GM19467 (cell line): ENCODE data around the gene MACF1.

Experiments
- ATAC-seq: cut with Tn5 transposase; IDR thresholded peaks from one replicate; pipeline ENCODE4 v1.9.1; 2021; ENCODE audit warnings: mild to moderate bottlenecking, moderate library complexity; ENCODE audit not compliant: unreplicated experiment

MACF1 gene

DNA sequence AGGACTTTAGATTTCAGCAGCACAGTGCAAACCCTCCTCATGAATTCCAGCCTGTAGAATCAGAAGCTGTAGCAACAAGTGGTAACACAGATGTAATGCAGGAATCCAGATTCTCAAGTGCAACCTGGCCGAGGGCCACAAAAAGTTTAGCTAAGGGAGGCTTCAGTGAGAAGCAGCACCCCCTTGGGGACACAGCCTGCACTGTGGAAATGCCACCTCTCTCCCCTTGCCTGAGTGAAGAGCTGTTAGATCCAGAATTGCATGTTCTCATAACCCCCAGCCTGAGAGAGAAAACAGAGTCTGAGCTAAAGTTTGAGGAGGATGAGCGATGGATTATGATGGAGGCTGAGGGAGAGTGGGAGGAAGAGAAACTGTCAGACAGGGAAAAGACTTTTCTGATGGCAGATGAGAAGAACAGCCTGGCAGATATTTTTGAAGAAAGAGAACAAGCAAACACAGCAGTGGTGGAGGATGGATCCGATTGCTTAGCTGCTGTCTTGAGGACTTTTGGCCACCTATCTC lies 206.5 kb downstream of the MACF1 start:
- ATAC-seq = no peak

DNA sequence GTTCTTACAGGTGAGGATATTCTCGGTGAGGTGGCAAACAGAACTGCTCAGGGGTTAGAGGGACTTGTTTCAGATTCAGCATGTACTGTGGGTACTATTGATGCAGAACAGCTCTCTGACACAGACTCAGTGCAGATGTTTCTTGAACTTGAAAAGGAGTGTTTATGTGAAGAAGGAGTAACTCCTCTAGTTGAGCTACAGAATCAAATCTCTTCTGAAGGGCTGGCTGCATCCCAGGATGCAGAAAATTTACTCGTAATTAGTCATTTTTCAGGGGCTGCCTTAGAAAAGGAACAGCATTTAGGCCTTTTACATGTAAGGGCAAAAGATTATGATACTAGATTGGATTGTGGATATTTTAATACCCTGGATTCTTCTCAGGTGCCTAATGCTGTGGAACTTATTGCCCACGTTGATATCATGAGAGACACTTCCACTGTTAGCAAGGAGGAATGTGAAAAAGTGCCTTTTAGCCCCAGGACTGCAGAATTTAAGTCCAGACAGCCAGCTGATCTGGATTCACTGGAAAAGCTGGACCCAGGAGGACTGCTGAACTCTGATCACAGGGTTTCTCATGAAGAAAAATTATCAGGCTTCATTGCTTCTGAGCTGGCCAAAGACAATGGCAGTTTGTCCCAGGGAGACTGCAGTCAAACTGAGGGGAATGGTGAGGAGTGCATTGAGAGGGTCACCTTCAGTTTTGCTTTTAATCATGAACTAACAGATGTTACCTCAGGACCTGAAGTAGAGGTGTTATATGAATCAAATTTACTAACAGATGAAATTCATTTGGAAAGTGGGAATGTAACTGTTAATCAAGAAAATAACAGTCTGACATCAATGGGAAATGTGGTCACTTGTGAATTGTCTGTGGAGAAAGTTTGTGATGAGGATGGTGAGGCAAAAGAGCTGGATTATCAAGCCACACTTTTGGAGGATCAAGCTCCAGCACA lies 207.3 kb downstream of the MACF1 start:
- no peak for ATAC-seq

- ATAC-seq = no peak
Observed at GRCh38 chr1:39412892-39413291, 208.4 kb downstream of the MACF1 start.

DNA sequence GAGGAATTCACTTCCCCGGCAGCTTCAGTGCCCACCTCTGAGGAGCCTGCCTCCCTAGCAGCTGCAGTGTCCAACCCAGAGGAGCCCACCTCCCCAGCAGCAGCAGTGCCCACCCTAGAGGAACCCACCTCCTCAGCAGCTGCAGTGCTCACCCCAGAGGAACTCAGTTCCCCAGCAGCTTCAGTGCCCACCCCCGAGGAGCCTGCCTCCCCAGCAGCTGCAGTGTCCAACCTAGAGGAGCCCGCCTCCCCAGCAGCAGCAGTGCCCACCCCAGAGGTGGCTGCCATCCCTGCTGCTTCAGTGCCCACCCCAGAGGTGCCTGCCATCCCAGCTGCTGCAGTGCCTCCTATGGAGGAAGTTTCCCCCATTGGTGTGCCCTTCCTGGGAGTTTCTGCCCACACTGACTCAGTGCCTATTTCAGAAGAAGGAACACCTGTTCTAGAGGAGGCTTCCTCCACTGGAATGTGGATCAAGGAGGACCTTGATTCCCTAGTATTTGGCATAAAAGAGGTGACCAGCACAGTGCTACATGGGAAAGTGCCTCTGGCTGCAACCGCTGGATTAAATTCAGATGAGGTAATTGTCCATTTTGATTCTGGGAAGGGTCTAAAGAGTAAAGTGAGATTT lies 209.5 kb downstream of the MACF1 start:
- no peak for ATAC-seq

GRCh38 chr1:39415553-39415952 lies 211.1 kb downstream of the MACF1 start:
- ATAC-seq = no peak

DNA sequence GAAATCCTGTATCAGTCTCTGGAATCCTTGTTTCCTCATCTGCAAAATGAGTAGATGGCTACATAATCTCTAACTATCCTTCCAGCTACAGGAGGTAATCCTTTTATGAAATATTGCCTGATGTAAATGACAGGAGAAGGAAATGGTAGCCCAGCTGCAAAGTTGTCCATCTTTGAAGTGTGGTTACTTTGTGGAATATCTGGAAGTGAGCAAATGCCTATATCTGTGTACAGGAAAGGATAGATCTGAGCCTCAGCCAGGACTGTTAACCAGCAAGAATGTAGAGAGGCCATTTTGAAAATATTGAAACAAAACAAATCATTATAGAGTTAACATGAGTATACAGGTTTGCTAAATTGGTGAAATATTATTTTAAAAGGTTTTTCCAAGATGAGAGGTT lies 212.1 kb downstream of the MACF1 start:
- ATAC-seq = no peak

DNA sequence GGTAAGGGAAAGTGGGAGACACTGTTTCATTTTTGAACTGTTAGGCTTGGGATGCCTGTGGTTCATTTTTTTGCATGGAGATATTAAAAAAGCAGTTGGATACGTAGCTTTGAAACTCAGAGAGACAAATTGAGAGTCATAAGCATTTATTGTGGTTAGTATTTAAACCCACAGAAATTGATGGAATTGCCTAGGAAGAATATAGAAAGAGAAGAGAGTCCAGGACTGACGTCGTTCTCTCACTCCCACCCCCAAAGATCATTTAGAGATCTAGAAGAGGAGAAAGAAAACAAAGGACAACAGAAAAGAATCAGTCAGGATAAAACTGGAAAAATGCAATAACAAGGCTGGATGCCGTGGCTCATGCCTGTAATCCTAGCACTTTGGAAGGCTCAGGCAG lies 213.7 kb downstream of the MACF1 start:
- ATAC-seq = no peak

GRCh38 chr1:39420493-39420892 lies 216.0 kb downstream of the MACF1 start:
- ATAC-seq = no peak

DNA sequence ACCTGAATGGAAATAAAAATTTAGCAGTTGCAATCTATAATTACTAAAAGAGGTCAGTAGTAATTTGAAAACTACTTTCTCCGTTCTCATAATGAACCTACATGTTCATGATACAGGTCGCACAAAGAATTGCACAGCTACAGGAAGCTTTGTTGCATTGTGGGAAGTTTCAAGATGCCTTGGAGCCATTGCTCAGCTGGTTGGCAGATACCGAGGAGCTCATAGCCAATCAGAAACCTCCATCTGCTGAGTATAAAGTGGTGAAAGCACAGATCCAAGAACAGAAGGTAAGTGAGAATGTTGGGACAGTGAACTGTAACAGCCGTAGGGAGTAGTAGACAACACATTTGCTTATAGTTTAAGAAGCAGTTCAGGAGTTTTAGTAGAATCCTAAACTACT lies 218.1 kb downstream of the MACF1 start:
- no peak for ATAC-seq

DNA sequence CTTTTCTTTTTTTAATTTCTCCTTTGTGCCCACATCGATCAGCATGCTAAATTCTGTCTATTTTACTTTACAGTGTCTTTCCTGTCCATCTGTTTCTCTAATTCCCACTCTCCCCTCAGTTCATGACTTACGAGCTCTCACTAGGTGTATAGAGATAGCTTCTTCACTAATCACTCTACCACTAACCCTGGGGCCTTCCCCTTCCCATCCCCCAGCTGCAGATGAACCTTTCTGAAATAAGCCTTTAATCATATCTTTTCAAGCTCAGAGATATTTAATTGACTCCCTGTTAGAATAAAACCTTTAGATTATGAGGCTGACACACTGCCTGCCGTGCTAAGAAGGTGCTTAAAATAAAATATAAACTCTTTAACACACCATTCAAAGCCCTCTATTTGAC lies 220.7 kb downstream of the MACF1 start:
- ATAC-seq = no peak

GRCh38 chr1:39425634-39426033 lies 221.1 kb downstream of the MACF1 start:
- ATAC-seq = no peak

DNA sequence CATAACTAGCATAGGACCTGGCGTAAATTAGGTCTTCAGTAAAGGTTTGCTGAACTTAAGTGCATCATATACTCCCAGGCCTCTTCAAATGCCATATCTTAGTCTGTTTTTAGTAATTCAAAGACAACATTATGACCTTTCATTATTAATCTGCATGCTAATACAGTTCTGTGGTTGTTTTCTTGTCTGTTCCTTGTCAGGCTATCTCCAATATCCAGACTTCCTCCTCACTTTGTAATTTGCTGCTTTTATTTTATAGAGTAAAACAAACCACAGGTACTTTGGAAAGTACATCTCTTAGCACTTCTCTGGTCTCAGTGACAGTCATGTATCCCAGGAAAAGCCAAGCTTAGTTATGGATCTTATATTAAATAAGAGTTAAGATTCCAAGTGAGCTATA lies 221.9 kb downstream of the MACF1 start:
- no peak for ATAC-seq

GRCh38 chr1:39427374-39427773 lies 222.9 kb downstream of the MACF1 start:
- no peak for ATAC-seq

GRCh38 chr1:39427912-39428311 lies 223.4 kb downstream of the MACF1 start:
- ATAC-seq = no peak

GRCh38 chr1:39431927-39432326 lies 227.4 kb downstream of the MACF1 start:
- no peak for ATAC-seq

GRCh38 chr1:39434797-39435395 lies 230.4 kb downstream of the MACF1 start:
- no peak for ATAC-seq

DNA sequence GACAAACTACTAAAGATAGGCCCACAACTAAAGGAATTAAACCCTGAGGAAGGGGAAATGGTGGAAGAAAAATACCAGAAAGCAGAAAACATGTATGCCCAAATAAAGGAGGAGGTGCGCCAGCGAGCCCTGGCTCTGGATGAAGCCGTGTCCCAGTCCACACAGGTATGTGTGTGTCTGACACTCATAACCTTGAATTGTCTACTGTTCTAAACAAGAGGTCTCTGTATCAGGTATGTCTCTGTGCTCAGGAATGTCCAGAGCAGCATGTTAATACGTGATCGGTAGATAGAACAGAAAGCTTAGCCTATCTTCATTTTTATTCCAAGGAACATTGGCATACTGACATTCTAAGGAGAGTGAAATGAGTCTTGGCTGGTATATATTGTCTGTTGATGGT lies 231.1 kb downstream of the MACF1 start:
- no peak for ATAC-seq

DNA sequence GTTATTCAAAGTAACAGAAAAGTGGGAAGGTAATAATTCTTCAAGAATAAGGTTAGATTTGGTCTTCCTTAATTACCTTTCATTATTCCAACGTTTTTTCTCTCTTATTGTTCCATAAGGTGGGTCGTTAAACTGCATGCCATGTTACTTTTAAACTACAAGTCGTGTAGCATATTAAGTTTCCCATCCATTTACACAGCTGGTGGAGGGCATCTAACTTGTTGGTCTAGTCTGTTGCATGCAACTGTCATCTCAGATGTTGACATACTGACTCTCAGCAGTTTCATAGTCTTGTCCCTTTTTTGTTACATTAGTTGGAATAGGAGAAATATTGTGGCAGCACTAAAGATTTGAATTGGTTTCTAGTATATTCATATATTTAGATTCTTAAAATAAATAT lies 232.3 kb downstream of the MACF1 start:
- ATAC-seq = no peak

DNA sequence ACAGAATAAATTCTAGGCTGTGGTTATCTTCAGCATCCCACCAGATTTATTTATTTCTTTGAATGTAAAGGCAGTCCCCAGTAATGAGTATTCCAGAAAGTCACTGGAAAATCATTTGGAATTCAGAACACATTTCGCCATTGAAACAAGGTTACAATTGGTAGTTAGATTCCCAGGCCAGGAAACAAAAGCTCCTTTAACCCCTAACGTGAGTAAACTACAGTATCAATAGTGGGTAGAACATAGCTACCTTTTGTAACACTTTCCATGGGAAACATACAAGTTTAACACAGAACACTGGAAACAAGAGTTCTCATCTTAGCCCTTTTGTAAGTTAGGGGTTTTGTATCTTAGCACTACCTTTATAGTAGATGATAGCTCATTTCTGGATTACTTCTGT lies 233.5 kb downstream of the MACF1 start:
- ATAC-seq = no peak

- no peak for ATAC-seq
Observed at GRCh38 chr1:39440856-39441255, 236.4 kb downstream of the MACF1 start.

DNA sequence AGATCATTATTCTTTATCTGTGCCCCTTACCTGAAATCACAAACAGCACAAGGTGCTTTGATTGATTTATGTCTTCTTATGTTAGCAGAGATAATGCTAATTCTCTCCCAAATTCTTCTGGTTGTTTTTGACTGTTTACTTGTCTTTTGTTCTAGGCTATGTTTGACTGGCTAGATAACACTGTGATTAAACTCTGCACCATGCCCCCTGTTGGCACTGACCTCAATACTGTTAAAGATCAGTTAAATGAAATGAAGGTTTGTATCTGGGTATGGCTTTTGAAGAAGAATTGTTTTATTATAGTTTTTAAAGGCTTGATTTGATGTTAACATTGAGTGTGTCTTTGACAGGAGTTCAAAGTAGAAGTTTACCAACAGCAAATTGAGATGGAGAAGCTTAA lies 237.3 kb downstream of the MACF1 start:
- ATAC-seq = no peak

DNA sequence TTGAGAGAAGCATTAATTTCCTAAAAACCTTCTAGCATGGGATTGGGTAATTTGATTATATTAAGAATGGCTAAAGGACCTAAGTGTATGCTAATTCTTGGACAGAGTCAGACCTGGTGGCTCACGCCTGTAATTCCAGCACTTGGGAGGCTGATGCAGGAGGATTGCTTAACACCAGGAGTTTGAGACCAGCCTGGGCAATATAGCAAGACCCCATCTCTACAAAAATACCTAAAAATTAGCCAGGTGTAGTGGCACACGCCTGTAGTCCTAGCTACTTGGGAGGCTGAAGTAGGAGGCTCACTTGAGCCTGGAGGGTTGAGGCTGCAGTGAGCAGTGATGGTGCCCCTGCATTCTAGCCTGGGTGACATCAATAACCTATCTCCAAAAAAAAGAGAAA lies 241.1 kb downstream of the MACF1 start:
- no peak for ATAC-seq
